Left ventricle myocardium inferior (tissue), 1 donor: ENCODE results near the gene FAM120A. TPM values are rescaled to one million over a fixed set of nuclear protein-coding genes. Genes with fewer than 3 reads are reported as not detected.

Experiments
- DNase-seq: peaks from one replicate; pipeline ENCODE4 v3.0.0-alpha.2; 2020
- H3K27ac ChIP-seq: fragments of 200-600 bp; replicated peaks from 2 replicates; pipeline ENCODE4 v1.8.0; 2021
- H3K27me3 ChIP-seq: fragments of 200-600 bp; 2 replicates; pipeline ENCODE4 v1.8.0; 2021; ENCODE audit warnings: low read depth
- H3K36me3 ChIP-seq: fragments of 200-600 bp; 2 replicates; pipeline ENCODE4 v1.8.0; 2021
- H3K4me1 ChIP-seq: fragments of 200-600 bp; 2 replicates; pipeline ENCODE4 v1.8.0; 2021
- H3K4me3 ChIP-seq: fragments of 200-600 bp; 2 replicates; pipeline ENCODE4 v1.8.0; 2021; ENCODE audit warnings: mild to moderate bottlenecking, moderate library complexity
- H3K9me3 ChIP-seq: fragments of 200-600 bp; replicated peaks from 2 replicates; pipeline ENCODE4 v1.8.0; 2021
- CTCF ChIP-seq: fragments of 200-600 bp; IDR thresholded peaks from 2 replicates; pipeline ENCODE4 v1.8.0; 2021; ENCODE audit warnings: antibody characterized with exemption, mild to moderate bottlenecking, borderline replicate concordance
- intact Hi-C: fragments of 100-400 bp; cut with micrococcal nuclease; formaldehyde crosslinking; loops from one replicate; pipeline ENCODE4 v1.11.0; 2022
- total RNA-seq: library from RNA; stranded (reverse); fragmentation: NEBNext Ultra II Directional; extraction: Animal tissue kit (Norgen Biotek cat#: 25700); gene quantifications from one replicate; pipeline ENCODE4 v1.2.1, GENCODE V29; 2021
- donor health status: DM: no; HTN: yes; CAD: no; lungs with severe emphysema.

FAM120A gene
- total RNA-seq, 1 donor from 2014 or later, result 104 TPM

GRCh38 chr9:93416530-93417235 is 34.8 kb upstream of the FAM120A start:
- peaks cover 10% of the 10 kb centered on the region for H3K27me3 ChIP-seq
- H3K27ac ChIP-seq, result no peak overlapping the region
- H3K4me3 ChIP-seq, result no peak overlapping the region
- intact Hi-C loops, result no loop called here
- H3K36me3 ChIP-seq, result no peaks in the 10 kb centered on the region
- peaks cover 36% of the 10 kb centered on the region for H3K9me3 ChIP-seq
- no peaks in the 10 kb centered on the region for H3K4me1 ChIP-seq
- DNase-seq, result no peak
- no peak for TF ChIP-seq CTCF

- intact Hi-C loops, result no loop called here
- no peaks in the 10 kb centered on the region for H3K4me1 ChIP-seq
These were observed 33.9 kb upstream of the FAM120A start for GRCh38 chr9:93417538-93417937.

GRCh38 chr9:93419023-93419422 is 32.5 kb upstream of the FAM120A start:
- no peaks in the 10 kb centered on the region for H3K4me1 ChIP-seq
- no peak for TF ChIP-seq CTCF
- DNase-seq, result no peak
- H3K27me3 ChIP-seq, result peaks cover 10% of the 10 kb centered on the region
- H3K9me3 ChIP-seq, result peaks cover 36% of the 10 kb centered on the region
- no peak overlapping the region for H3K27ac ChIP-seq
- H3K36me3 ChIP-seq, result no peaks in the 10 kb centered on the region
- no peak overlapping the region for H3K4me3 ChIP-seq
- intact Hi-C loops, result no loop called here

More at GRCh38 chr9:93417538-93417937, 33.9 kb upstream of the FAM120A start:
- H3K36me3 ChIP-seq, result no peaks in the 10 kb centered on the region
- peaks cover 10% of the 10 kb centered on the region for H3K27me3 ChIP-seq
- peaks cover 36% of the 10 kb centered on the region for H3K9me3 ChIP-seq
- no peak for DNase-seq
- H3K4me3 ChIP-seq, result no peak overlapping the region
- TF ChIP-seq CTCF, result no peak
- no peak overlapping the region for H3K27ac ChIP-seq

GRCh38 chr9:93422977-93423616 is 28.4 kb upstream of the FAM120A start:
- TF ChIP-seq CTCF, result no peak
- peaks cover 39% of the 10 kb centered on the region for H3K9me3 ChIP-seq
- DNase-seq, result no peak
- no peak overlapping the region for H3K4me3 ChIP-seq
- H3K27me3 ChIP-seq, result no peaks in the 10 kb centered on the region
- peaks cover 9% of the 10 kb centered on the region for H3K4me1 ChIP-seq
- intact Hi-C loops, result no loop called here
- no peaks in the 10 kb centered on the region for H3K36me3 ChIP-seq
- H3K27ac ChIP-seq, result no peak overlapping the region

GRCh38 chr9:93427655-93428379 is 23.7 kb upstream of the FAM120A start:
- intact Hi-C loops, result no loop called here
- Histone ChIP-seq H3K36me3 (no peaks in the 10 kb centered on the region), H3K4me3 (no peak overlapping the region), H3K4me1 (peaks cover 9% of the 10 kb centered on the region), H3K9me3 (peaks cover 20% of the 10 kb centered on the region), H3K27me3 (no peaks in the 10 kb centered on the region), H3K27ac (no peak overlapping the region)
- no peak for DNase-seq
- peak; percentile 25 for TF ChIP-seq CTCF
